ENCODE data around the gene ARSB. TPM values are rescaled to one million over a fixed set of nuclear protein-coding genes. Genes with fewer than 3 reads are reported as not detected.

Gene ARSB
- 16.5 and 16.7 TPM in 2 replicates for total RNA-seq

GRCh38 chr5:78985116-78985724 is at the start of gene ARSB:
Gene ARSB, minus strand, starts transcription at chr5:78985310. Its CDS starts 62 bp downstream, at chr5:78985248.
- TF ChIP-seq, protein P1, sequence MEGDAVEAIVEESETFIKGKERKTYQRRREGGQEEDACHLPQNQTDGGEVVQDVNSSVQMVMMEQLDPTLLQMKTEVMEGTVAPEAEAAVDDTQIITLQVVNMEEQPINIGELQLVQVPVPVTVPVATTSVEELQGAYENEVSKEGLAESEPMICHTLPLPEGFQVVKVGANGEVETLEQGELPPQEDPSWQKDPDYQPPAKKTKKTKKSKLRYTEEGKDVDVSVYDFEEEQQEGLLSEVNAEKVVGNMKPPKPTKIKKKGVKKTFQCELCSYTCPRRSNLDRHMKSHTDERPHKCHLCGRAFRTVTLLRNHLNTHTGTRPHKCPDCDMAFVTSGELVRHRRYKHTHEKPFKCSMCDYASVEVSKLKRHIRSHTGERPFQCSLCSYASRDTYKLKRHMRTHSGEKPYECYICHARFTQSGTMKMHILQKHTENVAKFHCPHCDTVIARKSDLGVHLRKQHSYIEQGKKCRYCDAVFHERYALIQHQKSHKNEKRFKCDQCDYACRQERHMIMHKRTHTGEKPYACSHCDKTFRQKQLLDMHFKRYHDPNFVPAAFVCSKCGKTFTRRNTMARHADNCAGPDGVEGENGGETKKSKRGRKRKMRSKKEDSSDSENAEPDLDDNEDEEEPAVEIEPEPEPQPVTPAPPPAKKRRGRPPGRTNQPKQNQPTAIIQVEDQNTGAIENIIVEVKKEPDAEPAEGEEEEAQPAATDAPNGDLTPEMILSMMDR (conservative IDR thresholded peaks at IDR 0.05; ENCODE audit: low read depth, low read length) = no peak
- no peak for DNase-seq (ENCODE audit: low read depth)

GRCh38 chr5:79032782-79033181 is 47.7 kb upstream of the ARSB start:
- TF ChIP-seq, protein P1 (conservative IDR thresholded peaks at IDR 0.05; ENCODE audit: low read depth, low read length) = no peak
- no peak overlapping the region for H3K4me3 ChIP-seq (ENCODE audit: low read depth, low read length)
- DNase-seq (ENCODE audit: low read depth) = no peak

More at GRCh38 chr5:78985116-78985724, at the start of gene ARSB:
- peak within 1 kb of the TSS; percentile 67 for H3K4me3 ChIP-seq (ENCODE audit: low read depth, low read length)

- H3K4me3 ChIP-seq (ENCODE audit: low read depth, low read length) = no peak overlapping the region
- TF ChIP-seq, protein P1 (conservative IDR thresholded peaks at IDR 0.05; ENCODE audit: low read depth, low read length) = no peak
- peak; percentile 23 for DNase-seq (ENCODE audit: low read depth)
These were observed 47.1 kb upstream of the ARSB start for GRCh38 chr5:79032031-79032695.

- no peak overlapping the region for H3K4me3 ChIP-seq (ENCODE audit: low read depth, low read length)
- DNase-seq (ENCODE audit: low read depth) = no peak
- TF ChIP-seq, protein P1 (conservative IDR thresholded peaks at IDR 0.05; ENCODE audit: low read depth, low read length) = no peak
These were observed 46.4 kb upstream of the ARSB start for GRCh38 chr5:79031485-79031867.

DNA sequence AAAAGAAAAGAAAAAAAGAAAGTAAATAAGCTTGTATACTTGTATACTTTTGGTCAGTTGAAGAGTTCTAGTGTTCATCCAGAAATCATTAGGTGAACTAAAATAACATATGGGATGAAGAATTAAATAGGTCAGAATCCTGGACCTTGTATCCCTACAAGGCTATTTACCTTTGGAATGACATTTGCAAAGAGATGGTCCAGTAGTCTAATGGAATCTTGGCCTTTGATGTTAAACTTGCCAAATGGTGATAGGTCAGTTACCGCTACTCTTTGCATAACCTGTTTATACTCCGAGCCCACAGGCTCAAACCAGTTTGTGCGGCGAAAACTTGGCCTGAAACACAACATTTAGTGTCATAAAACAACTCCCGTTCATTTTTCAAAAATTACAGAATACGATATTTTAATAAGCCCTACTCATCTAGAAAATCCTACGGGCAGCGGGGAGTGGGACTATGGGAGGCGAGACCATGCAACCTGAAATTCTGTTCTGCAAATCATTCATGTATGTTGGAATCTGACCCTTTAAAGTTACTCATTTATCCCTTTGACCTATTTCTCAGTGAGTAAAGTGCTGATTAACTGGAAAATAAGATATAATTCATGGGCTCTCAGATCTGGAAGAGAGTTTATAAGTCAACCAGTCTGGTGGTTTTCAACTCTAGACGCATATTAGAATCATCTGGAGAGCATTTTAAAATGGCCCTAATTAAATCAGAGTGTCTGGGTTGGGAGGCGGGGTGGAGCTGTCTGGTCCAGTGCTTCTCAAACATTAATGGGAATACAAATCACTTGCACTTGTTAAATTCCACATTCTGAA is 45.8 kb upstream of the ARSB start:
- DNase-seq (ENCODE audit: low read depth) = peak; percentile 96
- TF ChIP-seq, protein P1 (conservative IDR thresholded peaks at IDR 0.05; ENCODE audit: low read depth, low read length) = no peak
- H3K4me3 ChIP-seq (ENCODE audit: low read depth, low read length) = peak overlapping the region; percentile 45

- TF ChIP-seq, protein P1 (conservative IDR thresholded peaks at IDR 0.05; ENCODE audit: low read depth, low read length) = peak; percentile 95
- DNase-seq (ENCODE audit: low read depth) = no peak
- H3K4me3 ChIP-seq (ENCODE audit: low read depth, low read length) = no peak overlapping the region
These were observed 40.0 kb upstream of the ARSB start for GRCh38 chr5:79025054-79025472.

All from epithelial cell of proximal tubule (primary cell).